ENCODE measurements around the gene ORAI3.

Gene ORAI3

DNA sequence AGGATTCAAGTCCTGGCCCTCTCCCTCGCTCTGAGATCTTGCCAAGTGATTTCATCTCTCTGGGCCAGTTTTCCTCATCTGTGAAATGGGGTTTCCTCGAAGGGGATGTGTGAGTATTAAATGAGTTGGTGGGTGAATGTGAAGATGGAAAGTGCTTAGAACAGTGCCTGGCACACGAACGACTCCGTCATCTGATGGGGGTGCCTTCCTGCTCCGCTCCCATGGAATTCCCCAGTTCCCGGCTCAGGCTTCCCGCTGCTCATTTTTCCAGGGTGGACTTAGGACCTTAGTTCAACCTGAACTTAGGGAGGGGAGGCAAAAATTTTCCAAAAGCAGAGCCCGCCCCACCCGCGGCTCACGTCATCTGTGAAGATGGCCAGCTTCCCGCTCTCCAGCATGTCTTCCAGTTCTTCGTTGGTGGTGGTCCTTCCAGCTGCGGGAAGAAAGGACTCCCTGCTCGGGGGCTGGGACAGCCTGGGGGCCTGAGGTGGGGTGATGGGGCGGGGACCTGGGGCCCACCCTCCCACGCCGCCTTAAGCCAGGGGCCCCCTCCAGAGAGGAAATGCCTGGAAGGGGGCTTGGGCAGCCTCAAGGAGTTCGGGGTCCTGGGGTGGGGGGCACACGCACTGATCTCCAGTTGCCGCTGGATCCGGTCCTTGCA, 47.6 kb downstream of the ORAI3 start:
- no peak for DNase-seq

DNA sequence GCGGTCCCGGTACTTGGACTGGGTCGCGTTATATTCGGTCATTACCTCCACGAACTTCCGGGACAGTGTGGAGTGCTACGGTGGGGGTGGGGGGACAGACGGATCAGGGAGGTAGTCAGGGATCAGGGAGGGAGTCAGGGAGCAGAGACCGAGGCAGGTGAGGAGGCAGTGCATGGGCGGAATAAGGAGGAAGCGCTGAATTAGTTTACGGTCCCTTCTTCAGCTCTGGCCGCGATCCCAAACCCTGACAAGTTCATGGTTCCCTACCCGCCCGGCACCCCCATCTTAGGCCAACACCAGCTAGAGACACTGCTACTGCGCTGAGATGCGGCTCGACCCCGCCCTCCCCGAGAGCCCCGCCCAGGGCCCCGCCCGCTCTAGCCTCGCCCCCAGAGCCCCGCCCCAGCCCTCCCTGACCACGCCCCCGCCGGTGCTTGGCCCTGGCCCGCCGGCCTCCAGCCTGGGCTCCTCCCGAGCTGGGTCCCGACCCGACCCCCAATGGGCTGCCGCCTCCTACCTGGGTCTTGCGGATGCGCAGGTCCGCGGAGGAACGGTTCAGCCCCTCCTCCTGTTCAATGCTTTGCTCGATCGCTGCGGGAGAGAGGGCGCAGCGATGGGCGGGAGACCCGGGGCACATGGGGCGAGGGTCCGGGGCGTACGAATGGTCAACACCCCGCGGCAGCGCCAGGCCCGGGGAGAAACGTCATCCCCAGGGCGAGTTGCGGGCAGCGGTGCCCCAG, 48.3 kb downstream of the ORAI3 start:
- peak; percentile 90 for DNase-seq

DNA sequence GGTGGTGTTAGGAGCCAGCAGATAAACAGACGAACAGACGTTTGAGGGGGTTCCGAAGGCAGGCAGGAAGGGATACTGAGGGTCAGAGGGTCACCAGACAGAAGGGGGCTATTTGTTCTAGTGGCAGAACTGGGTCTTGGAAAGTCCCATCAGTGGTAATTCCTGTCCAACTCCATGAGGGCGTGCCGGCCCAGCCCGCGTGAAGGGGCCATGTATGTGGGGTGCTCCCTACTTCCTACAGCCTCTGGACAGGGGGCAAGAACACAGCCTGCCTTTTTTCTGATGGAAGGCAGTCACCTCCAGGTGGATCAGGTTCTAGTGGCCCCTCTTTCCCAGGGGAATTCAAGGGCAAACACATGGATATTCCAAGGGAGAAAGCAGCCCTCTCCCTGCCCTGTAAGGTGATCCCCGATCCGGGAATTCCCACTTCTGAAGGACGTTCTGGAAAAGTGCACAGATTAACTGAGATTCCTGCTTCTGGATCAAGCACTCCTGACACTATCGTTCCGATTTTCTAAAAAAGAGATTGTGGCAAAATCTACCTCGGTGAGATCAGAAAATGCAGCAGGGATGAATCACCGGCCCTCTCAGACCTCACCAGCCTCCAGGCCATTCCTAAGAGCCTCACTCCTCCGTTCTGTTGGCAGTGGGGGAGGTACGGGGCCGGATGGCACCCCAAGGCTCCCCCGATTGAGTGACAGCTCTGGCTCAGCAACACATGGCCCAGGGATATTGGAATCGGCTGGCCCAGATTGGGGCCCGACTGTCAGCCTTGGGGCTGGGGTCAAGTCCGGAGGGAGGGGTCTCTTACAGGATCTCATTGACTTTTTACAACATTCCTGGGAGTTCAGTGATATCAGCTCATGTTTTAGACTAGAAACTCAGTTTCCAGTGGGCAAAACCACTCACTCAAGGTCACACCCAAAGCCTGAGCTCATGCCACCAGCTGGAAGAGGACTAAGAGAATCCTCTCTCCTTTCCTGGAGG, 49.1 kb downstream of the ORAI3 start:
- no peak for DNase-seq

DNA sequence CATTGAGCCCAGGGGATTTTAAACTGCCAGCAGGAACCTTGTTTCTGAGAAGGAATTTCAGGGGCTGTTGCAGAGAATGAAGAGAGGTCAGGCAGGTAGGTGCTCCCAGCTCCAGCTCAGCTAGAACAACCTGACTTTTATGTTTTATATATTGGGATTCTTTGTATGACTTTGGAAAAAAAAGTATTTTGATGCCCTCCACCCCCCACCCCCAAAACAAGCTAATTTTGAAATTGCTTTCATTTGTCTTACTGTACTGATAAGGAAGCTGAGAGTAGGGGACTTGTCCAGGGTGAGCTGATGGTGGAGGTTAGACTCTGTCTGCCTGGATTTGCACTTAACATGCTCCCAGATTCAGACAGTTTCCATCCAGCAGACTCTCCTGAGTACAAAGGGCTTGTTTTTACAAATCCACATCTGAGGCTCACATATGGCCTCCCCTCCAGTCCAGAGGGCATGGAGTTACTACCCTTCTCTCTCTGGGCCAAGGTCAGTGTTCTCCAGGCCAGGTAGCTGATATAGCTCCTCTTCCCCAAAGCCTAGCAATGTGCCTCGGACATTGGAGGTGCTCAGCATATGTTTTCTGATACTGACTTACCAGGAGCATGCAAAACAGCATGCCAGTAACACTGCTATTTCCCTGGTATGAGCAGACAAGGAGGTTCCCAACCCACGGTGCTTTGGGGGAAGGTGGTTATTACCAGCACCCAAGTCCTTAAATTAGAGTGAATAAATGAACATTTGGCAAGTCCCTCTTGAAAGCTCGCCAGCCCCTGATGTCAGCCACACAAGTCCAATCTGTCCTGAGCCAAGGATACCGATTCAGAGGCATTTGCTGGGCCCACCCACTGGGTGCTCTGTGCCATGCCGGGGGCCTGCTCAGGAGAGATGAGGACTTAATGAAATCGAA, 50.2 kb downstream of the ORAI3 start:
- no peak for DNase-seq

DNA sequence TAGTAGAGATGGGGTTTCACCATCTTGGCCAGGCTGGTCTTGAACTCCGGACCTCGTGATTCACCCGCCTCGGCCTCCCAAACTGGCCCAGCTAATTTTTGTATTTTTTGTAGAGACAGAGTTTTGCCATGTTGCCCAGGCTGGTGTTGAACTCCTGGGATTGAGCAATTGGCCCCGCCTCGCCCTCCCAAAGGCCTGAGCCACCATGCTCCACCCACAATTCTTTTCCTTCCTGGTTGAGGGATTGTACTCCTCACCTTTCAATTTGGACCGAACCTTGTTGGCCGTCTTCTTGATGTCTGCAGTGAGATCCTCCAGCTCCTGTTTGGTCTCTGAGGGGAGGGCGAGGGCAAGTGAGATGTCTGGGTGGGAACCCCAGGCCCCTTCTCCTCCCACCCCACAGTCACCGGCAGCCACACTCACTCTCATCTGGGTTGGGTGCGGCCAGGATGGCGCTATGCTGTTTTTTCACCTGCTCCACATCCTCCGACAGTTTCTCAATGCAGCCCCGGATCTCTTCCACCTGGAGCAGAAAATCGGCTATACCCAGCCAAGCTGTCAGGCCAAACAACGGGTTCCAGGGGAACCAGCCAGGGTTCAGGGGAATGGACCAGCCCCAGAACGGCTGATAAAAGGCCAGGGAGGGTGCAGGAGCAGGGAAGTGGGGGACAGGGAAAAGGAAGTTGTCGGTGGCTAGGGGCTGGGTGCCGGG, 52.0 kb downstream of the ORAI3 start:
- DNase-seq: no peak

DNA sequence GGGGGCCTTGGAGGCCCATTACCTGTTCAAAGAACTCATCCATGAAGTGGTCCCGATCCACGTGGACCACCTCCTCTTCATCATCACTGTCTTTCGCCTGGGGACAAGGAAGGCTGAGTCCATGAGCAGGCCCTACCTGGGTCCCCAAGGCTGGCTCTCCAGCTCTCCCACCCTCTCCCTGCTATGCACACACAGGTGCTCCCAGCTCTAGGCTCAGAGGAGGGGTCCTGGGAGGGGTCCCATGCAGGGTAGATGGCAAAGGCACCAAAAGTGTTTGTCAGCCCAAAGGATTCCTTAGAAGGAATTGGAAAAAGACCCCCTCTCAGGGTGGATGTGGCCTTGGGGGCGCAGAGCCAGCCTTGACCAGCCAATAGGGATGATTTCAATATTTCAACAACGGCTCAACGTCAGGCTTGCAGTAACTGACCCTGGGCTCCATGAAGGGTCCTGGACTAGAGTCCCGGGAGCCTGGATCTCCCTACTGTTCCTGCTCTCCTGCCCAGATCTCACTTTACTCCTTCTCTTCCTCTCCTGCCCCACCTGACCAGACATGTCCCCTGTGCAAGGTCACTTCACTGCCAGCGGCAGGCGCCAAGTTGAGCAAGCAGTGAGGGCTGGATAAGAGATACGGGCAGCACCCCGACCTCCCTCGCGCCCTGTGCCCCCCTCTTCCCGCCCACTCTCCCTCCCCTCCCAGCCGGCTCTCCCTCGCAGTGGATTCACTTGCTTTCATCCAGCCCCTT, 52.8 kb downstream of the ORAI3 start:
- no peak for DNase-seq

DNA sequence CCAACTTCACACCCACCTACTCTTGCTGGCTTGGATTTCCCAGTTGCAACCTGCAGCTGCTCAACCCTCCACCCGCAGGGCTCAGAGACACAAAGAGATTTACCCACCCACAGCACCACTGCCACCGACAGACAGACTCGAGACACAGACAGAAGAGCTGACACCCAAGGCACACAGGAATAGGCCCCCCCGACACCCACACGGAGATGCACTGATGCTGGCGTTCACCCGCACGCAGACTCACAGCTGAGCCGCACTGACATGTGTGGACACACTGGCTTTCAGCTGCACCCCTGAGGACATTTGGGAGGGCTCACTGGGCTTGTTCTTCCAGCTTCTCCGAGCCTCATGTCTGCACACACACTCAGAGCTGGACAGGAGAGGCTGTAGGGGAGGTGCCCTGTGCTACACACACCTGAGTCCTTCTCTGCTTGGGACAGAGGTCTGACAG, 53.4 kb downstream of the ORAI3 start:
- no peak for DNase-seq

DNA sequence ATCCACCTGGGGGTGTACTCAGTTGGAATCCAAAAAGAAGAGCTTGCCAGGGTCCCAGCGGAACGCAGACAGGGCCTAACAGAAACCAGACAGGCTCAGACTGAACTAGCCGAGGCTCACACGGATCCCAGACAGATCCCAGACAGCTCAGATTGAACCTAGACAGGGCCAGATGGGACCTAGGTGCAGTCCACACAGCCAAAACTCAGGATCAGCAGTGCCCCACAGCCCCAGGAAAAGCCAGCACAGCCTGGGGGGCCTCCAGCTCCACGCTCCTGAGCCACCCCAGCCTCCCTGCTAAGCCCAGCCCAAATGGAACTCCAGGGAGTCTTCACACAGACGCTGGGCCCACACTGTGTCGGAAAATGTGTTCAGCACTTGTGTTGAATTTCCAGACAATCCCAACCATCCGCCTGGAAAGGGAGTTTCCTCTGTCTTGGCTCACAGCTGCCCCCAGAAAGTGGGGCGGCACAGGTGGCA, 54.0 kb downstream of the ORAI3 start:
- no peak for DNase-seq

DNA sequence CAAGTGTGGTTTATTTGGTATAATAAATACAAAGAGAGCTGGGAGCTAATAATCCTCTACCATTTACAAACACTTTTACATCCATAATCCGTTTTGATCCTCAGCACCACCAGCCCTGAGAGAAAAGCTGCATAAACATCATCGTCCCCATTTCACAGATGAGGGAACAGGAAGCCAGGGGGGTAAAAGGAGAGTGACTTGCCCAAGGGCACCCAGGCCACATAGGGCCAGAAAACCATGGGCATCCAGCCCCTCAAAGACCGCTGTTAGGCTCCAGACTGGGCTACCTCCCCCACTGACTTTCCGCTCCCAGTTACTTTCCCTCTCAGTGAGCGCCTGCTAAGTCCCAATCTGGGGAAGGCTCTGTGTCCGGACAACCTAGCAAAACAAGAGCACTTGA, 54.9 kb downstream of the ORAI3 start:
- DNase-seq: no peak
